Measurements from ENCODE around the gene POLE.

- TF ChIP-seq CTCF (conservative IDR thresholded peaks at IDR 0.05; ENCODE audit: low read depth, low read length) = no peak
- no peak for TF ChIP-seq EZH2phosphoT487 (IDR thresholded peaks at IDR 0.05; ENCODE audit: borderline replicate concordance, low read length)
- no peak for TF ChIP-seq EZH2 (IDR thresholded peaks at IDR 0.05; ENCODE audit: low read length, unreplicated experiment)
These were observed 27.1 kb downstream of the POLE start for GRCh38 chr12:132660052-132660451.
